Kidney capillary endothelial cell (primary cell): ENCODE data around the gene UVRAG.

ENCODE experiments used
- DNase-seq: peaks from one replicate; pipeline ENCODE4 v3.0.0-alpha.2; 2018; ENCODE audit warnings: low spot score

The UVRAG gene

GRCh38 chr11:75784085-75784478 lies 30.9 kb upstream of the UVRAG start:
- no peak for DNase-seq

GRCh38 chr11:75784506-75784905 lies 30.5 kb upstream of the UVRAG start:
- no peak for DNase-seq

- no peak for DNase-seq
These were observed 29.8 kb upstream of the UVRAG start for GRCh38 chr11:75785187-75785586.

GRCh38 chr11:75786101-75786736 lies 28.8 kb upstream of the UVRAG start:
- DNase-seq, result no peak

- DNase-seq, result no peak
These were observed 25.5 kb upstream of the UVRAG start for GRCh38 chr11:75789521-75789920.

GRCh38 chr11:75790986-75791385 lies 24.0 kb upstream of the UVRAG start:
- no peak for DNase-seq

- DNase-seq, result no peak
These were observed 22.8 kb upstream of the UVRAG start for GRCh38 chr11:75792127-75792731.

GRCh38 chr11:75792997-75793800 lies 21.8 kb upstream of the UVRAG start:
- DNase-seq, result no peak

- no peak for DNase-seq
These were observed 21.0 kb upstream of the UVRAG start for GRCh38 chr11:75793966-75794365.

GRCh38 chr11:75795276-75796090 lies 19.5 kb upstream of the UVRAG start:
- no peak for DNase-seq

GRCh38 chr11:75796091-75796435 lies 18.9 kb upstream of the UVRAG start:
- no peak for DNase-seq

GRCh38 chr11:75797116-75797515 lies 17.9 kb upstream of the UVRAG start:
- DNase-seq, result no peak

- peak; percentile 56 for DNase-seq
These were observed 17.2 kb upstream of the UVRAG start for GRCh38 chr11:75797792-75798191.

GRCh38 chr11:75800136-75800675 lies 14.8 kb upstream of the UVRAG start:
- no peak for DNase-seq

- no peak for DNase-seq
These were observed 14.2 kb upstream of the UVRAG start for GRCh38 chr11:75800728-75801361.

- DNase-seq, result no peak
These were observed 13.5 kb upstream of the UVRAG start for GRCh38 chr11:75801362-75802020.

GRCh38 chr11:75802021-75802912 lies 12.7 kb upstream of the UVRAG start:
- no peak for DNase-seq

- DNase-seq, result peak; percentile 73
These were observed 11.8 kb upstream of the UVRAG start for GRCh38 chr11:75802913-75803820.

GRCh38 chr11:75809111-75809510 lies 5.9 kb upstream of the UVRAG start:
- DNase-seq, result no peak
